HCT116 (cell line): ENCODE results near the gene NACC2. TPM values are rescaled to one million over a fixed set of nuclear protein-coding genes. Genes with fewer than 3 reads are reported as not detected.
"Not testable (repeated sequence)": the region's sequence is repeated elsewhere in the genome, so short reads cannot be mapped to it uniquely, and the experiment has no call there.

ENCODE experiments used
- ATAC-seq: fragments of 200-7000 bp; cut with Tn5 transposase; 2 replicates; pipeline ENCODE4 v1.9.1; 2020; ENCODE audit warnings: mild to moderate bottlenecking, moderate library complexity
- BruUV-seq: library from RNA; stranded (reverse); fragments of 400-500 nt; replicated peaks from 2 replicates; lab custom pipeline; 2021; lab: Mats Ljungman, UMichigan
- CTCF ChIA-PET: fragments of 300-600 bp; sonication (Branson Sonifier 250); formaldehyde crosslinking; loops from one replicate; lab custom pipeline; 2021; ENCODE audit warnings: antibody characterized with exemption; lab: Charles Lee
- POLR2A ChIA-PET: fragments of 300-600, 350-600 bp; sonication (Branson Sonifier 250); formaldehyde crosslinking; loops from one replicate; lab custom pipeline; 2021; ENCODE audit warnings: antibody characterized with exemption; lab: Charles Lee
- RAD21 ChIA-PET, 2 experiments: fragments of 300-600 bp; sonication (Branson Sonifier 250); formaldehyde crosslinking; loops; one replicate each; lab custom pipeline; 2023; ENCODE audit warnings: low total read pairs in 2 of 2; ENCODE audit not compliant: uncharacterized antibody in 2 of 2, unreplicated experiment in 2 of 2, low non-redundant PET in 1 of 2; lab: Charles Lee
- DNase-seq: peaks from one replicate; pipeline ENCODE4 v3.0.0-alpha.2; 2010; ENCODE audit warnings: low read depth, low spot score
- H2AFZ ChIP-seq: fragments of 200-600 bp; shearing (Covaris generic), sonication (generic); 2 replicates; pipeline ENCODE4 v1.6.1; 2017; ENCODE audit warnings: low read depth, mixed run types, mixed read lengths, antibody characterized with exemption, low read length; ENCODE audit not compliant: poor library complexity, severe bottlenecking
- H3K27ac ChIP-seq: 2 replicates; pipeline ENCODE4 v1.5.1; 2012; ENCODE audit warnings: low read depth, low read length
- H3K27me3 ChIP-seq: fragments of 200-600 bp; sonication (generic); 2 replicates; pipeline ENCODE4 v1.6.1; 2016; ENCODE audit warnings: mixed run types, low read length, mixed read lengths; ENCODE audit not compliant: insufficient read depth
- H3K36me3 ChIP-seq, 2 experiments: fragments of 200-500 bp in 1 of 2; fragments of 200-600 bp in 1 of 2; sonication (Bioruptor generic) in 1 of 2; sonication (generic) in 1 of 2; 2 replicates each; pipeline versions ENCODE4 v1.5.1 to v1.6.1; 2014 to 2016; ENCODE audit warnings: low read length in 2 of 2, inconsistent platforms in 1 of 2, mixed read lengths in 1 of 2, mixed run types in 1 of 2; ENCODE audit not compliant: insufficient read depth in 2 of 2, control insufficient read depth in 1 of 2
- H3K4me1 ChIP-seq, 2 experiments: fragments of 200-600 bp in 1 of 2; sonication (generic) in 1 of 2; 2 replicates each; pipeline versions ENCODE4 v1.5.1 to v1.6.1; 2012 to 2017; ENCODE audit warnings: low read length in 2 of 2, inconsistent platforms in 1 of 2, mild to moderate bottlenecking in 1 of 2, mixed read lengths in 1 of 2, mixed run types in 1 of 2, moderate library complexity in 1 of 2; ENCODE audit not compliant: insufficient read depth in 2 of 2, control insufficient read depth in 1 of 2
- H3K4me2 ChIP-seq: fragments of 200-600 bp; sonication (generic); 2 replicates; pipeline ENCODE4 v1.6.1; 2017; ENCODE audit warnings: mixed run types, low read length, mixed read lengths
- H3K4me3 ChIP-seq, 2 experiments: fragments of 200-600 bp in 1 of 2; sonication (generic) in 1 of 2; replicated peaks in 1 of 2; 2 replicates each; pipeline ENCODE4 v1.5.1; 2011 to 2016; ENCODE audit warnings: low read length in 2 of 2, control low read depth in 1 of 2, low read depth in 1 of 2, mild to moderate bottlenecking in 1 of 2, mixed read lengths in 1 of 2, mixed run types in 1 of 2
- H3K79me2 ChIP-seq: fragments of 200-600 bp; sonication (generic); 2 replicates; pipeline ENCODE4 v1.6.1; 2017; ENCODE audit warnings: mild to moderate bottlenecking, mixed run types, low read length, moderate library complexity, mixed read lengths; ENCODE audit not compliant: insufficient read depth
- H3K9ac ChIP-seq: fragments of 200-600 bp; sonication (generic); 2 replicates; pipeline ENCODE4 v1.6.1; 2016; ENCODE audit warnings: low read length, mixed read lengths
- H3K9me2 ChIP-seq: fragments of 200-600 bp; sonication (generic), shearing (Covaris generic); 2 replicates; pipeline ENCODE4 v1.6.1; 2017; ENCODE audit warnings: mixed run types, mild to moderate bottlenecking, moderate library complexity; ENCODE audit not compliant: insufficient read depth
- H3K9me3 ChIP-seq, 2 experiments: fragments of 200-500 bp in 1 of 2; fragments of 200-600 bp in 1 of 2; sonication (Bioruptor generic) in 1 of 2; sonication (generic) in 1 of 2; 2 replicates each; pipeline ENCODE4 v1.6.1; 2014 to 2017; ENCODE audit warnings: low read length in 2 of 2, mixed read lengths in 2 of 2, inconsistent platforms in 1 of 2, low read depth in 1 of 2, mild to moderate bottlenecking in 1 of 2, mixed run types in 1 of 2, moderate library complexity in 1 of 2; ENCODE audit not compliant: control insufficient read depth in 1 of 2, insufficient read depth in 1 of 2
- H4K20me1 ChIP-seq: fragments of 200-600 bp; sonication (generic), shearing (Covaris generic); 2 replicates; pipeline ENCODE4 v1.6.1; 2017; ENCODE audit warnings: mixed run types, mild to moderate bottlenecking, moderate library complexity; ENCODE audit not compliant: insufficient read depth
- ATF3 ChIP-seq: IDR thresholded peaks from 2 replicates; pipeline ENCODE4 v1.6.1; 2012
- CEBPB ChIP-seq: IDR thresholded peaks from 2 replicates; pipeline ENCODE4 v1.6.1; 2012; ENCODE audit warnings: low read depth
- EGR1 ChIP-seq: IDR thresholded peaks from 2 replicates; pipeline ENCODE4 v1.6.1; 2012; ENCODE audit warnings: low read depth
- ELF1 ChIP-seq: IDR thresholded peaks from 2 replicates; pipeline ENCODE4 v1.6.1; 2012; ENCODE audit warnings: low read depth, borderline replicate concordance
- EZH2 ChIP-seq: fragments of 200-600 bp; sonication (generic); IDR thresholded peaks from 2 replicates; pipeline ENCODE4 v1.6.1; 2017; ENCODE audit warnings: antibody characterized with exemption, mixed run types
- EZH2phosphoT487 ChIP-seq: fragments of 200-600 bp; IDR thresholded peaks from 2 replicates; pipeline ENCODE4 v1.6.1; 2018; ENCODE audit warnings: antibody characterized with exemption, borderline replicate concordance
- FOSL1 ChIP-seq: IDR thresholded peaks from 2 replicates; pipeline ENCODE4 v1.6.1; 2012; ENCODE audit warnings: low read depth
- JUND ChIP-seq: IDR thresholded peaks from 2 replicates; pipeline ENCODE4 v1.6.1; 2012
- POLR2AphosphoS5 ChIP-seq: IDR thresholded peaks from 2 replicates; pipeline ENCODE4 v1.6.1; 2011; ENCODE audit warnings: mild to moderate bottlenecking, low read depth, low read length, moderate library complexity
- RAD21 ChIP-seq: IDR thresholded peaks from 2 replicates; pipeline ENCODE4 v1.6.1; 2012; ENCODE audit warnings: low read depth, mild to moderate bottlenecking
- REST ChIP-seq: IDR thresholded peaks from 2 replicates; pipeline ENCODE4 v1.6.1; 2012; ENCODE audit warnings: low read depth
- SIN3A ChIP-seq: IDR thresholded peaks from 2 replicates; pipeline ENCODE4 v1.6.1; 2012; ENCODE audit warnings: low read depth
- SRF ChIP-seq: IDR thresholded peaks from 2 replicates; pipeline ENCODE4 v1.6.1; 2012; ENCODE audit warnings: low read depth
- YY1 ChIP-seq: IDR thresholded peaks from 2 replicates; pipeline ENCODE4 v1.6.1; 2011; ENCODE audit warnings: low read length, low read depth, moderate library complexity, mild to moderate bottlenecking; ENCODE audit not compliant: insufficient replicate concordance; ENCODE audit errors: extremely low read depth
- ZNF274 ChIP-seq: fragments of 200-500 bp; sonication (Bioruptor generic); IDR thresholded peaks from 2 replicates; pipeline ENCODE4 v1.6.1; 2014; ENCODE audit warnings: mild to moderate bottlenecking, low read depth, low read length, inconsistent platforms
- intact Hi-C: fragments of 100-400 bp; cut with micrococcal nuclease; formaldehyde crosslinking; loops from 2 replicates; pipeline ENCODE4 v1.10.0; 2022
- total RNA-seq: library from RNA; stranded (reverse); gene quantifications from one replicate; pipeline ENCODE4 v1.2.1, GENCODE V29; 2021; ENCODE audit not compliant: unreplicated experiment

Gene NACC2
- total RNA-seq, 1 experiment from 2014 or later: 27.8 TPM

- TF ChIP-seq REST (no peak), CEBPB (no peak), ZNF274 (no peak), FOSL1 (no peak)
Observed at GRCh38 chr9:136043441-136043991, 51.6 kb downstream of the NACC2 start (continued).

- ATAC-seq (no peak), DNase-seq (no peak)
- H4K20me1 ChIP-seq: no peaks in the 10 kb centered on the region
- H3K27me3 ChIP-seq: no peaks in the 10 kb centered on the region
- no peak overlapping the region for H3K4me3 ChIP-seq
- H3K9me2 ChIP-seq: no peaks in the 10 kb centered on the region
- no TSS peak for BruUV-seq
- H3K27ac ChIP-seq: no peak overlapping the region
- peaks cover 0 to 9% of the 10 kb centered on the region in 2 experiments; a peak in 1 of 4 replicates for H3K9me3 ChIP-seq
- intact Hi-C loops: no loop called here
- ChIA-PET POLR2A (no interaction called here), CTCF (no interaction called here), RAD21 (no interaction called here)
- peaks cover 3 to 7% of the 10 kb centered on the region in 2 experiments; a peak in 2 of 4 replicates for H3K36me3 ChIP-seq
- peaks cover 53% of the 10 kb centered on the region for H3K79me2 ChIP-seq
- TF ChIP-seq ELF1 (no peak), RAD21 (no peak), EGR1 (no peak), ZNF274 (no peak), ATF3 (no peak), SIN3A (no peak), POLR2AphosphoS5 (no peak), YY1 (no peak), EZH2 (no peak), JUND (no peak), EZH2phosphoT487 (no peak), SRF (no peak)
- no peak overlapping the region for H3K9ac ChIP-seq
- H3K4me2 ChIP-seq: no peak overlapping the region
- H2AFZ ChIP-seq: no peak overlapping the region
- no peaks in the 10 kb centered on the region for H3K4me1 ChIP-seq
Observed at GRCh38 chr9:136042541-136042940, 52.5 kb downstream of the NACC2 start.

DNA sequence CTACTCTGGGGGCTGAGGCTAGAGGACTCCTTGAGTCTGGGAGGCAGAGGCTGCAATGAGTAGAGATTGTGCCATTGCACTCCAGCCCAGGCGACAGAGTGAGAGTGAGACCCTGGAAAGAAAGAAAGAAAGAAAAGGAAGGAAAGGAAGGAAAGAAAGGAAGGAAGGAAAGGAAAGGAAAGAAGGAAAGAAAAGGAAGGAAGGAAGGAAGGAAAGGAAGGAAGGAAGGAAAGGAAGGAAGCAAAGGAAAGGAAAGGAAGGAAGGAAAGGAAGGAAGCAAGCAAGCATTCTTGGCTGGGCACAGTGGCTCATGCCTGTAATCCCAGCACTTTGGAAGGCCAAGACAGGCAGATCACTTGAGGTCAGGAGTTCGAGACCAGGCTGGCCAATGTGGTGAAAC lies 54.2 kb downstream of the NACC2 start:
- peaks cover 54% of the 10 kb centered on the region for H3K79me2 ChIP-seq
- H3K9me3 ChIP-seq, intact Hi-C loops, H3K36me3 ChIP-seq, POLR2A ChIA-PET, H3K4me3 ChIP-seq, H2AFZ ChIP-seq, RAD21 ChIA-PET, H3K9me2 ChIP-seq, DNase-seq, H3K27me3 ChIP-seq, H3K4me1 ChIP-seq, H3K4me2 ChIP-seq, ATAC-seq, H3K27ac ChIP-seq, CTCF ChIA-PET, BruUV-seq, H3K9ac ChIP-seq, H4K20me1 ChIP-seq: not testable (repeated sequence)
